SK-N-SH (cell line): ENCODE data around the gene RILP. TPM values are rescaled to one million over a fixed set of nuclear protein-coding genes. Genes with fewer than 3 reads are reported as not detected.

ENCODE experiments used
- CTCF ChIA-PET: fragments of 300-600, 350-600 bp; formaldehyde crosslinking; extraction: SDS; loops from one replicate; lab custom pipeline; 2021; lab: Yijun Ruan, JAX
- POLR2A ChIA-PET: fragments of 350-600 bp; sonication (Branson Sonifier 250); formaldehyde crosslinking; extraction: SDS; loops from one replicate; lab custom pipeline; 2020; ENCODE audit warnings: antibody characterized with exemption, inconsistent platforms; lab: Yijun Ruan, JAX
- DNase-seq: peaks from one replicate; pipeline ENCODE4 v3.0.0; 2012
- H2AFZ ChIP-seq: fragments of 200-600 bp; sonication (generic); 2 replicates; pipeline ENCODE4 v1.8.1; 2016; ENCODE audit warnings: antibody characterized with exemption, mild to moderate bottlenecking, low read depth
- H3F3A ChIP-seq: fragments of 200-600 bp; sonication (generic); replicated peaks from 2 replicates; pipeline ENCODE3; 2016; ENCODE audit warnings: antibody characterized with exemption, mild to moderate bottlenecking; ENCODE audit not compliant: insufficient read depth
- H3K27ac ChIP-seq, 2 experiments: fragments of 200-500 bp in 1 of 2; fragments of 200-600 bp in 1 of 2; sonication (Bioruptor generic) in 1 of 2; sonication (generic), shearing (Covaris generic) in 1 of 2; 2 replicates each; pipeline versions ENCODE4 v1.5.1 to v1.6.1; 2014 to 2016; ENCODE audit warnings: low read depth in 2 of 2, inconsistent platforms in 1 of 2, low read length in 1 of 2, mild to moderate bottlenecking in 1 of 2, mixed read lengths in 1 of 2
- H3K27me3 ChIP-seq: fragments of 200-600 bp; sonication (generic), shearing (Covaris generic); 2 replicates; pipeline ENCODE4 v1.6.1; 2016; ENCODE audit warnings: mixed run types; ENCODE audit not compliant: insufficient read depth
- H3K36me3 ChIP-seq, 2 experiments: fragments of 200-500 bp in 1 of 2; fragments of 200-600 bp in 1 of 2; sonication (Bioruptor generic) in 1 of 2; sonication (generic) in 1 of 2; replicated peaks in 1 of 2; 2 replicates each; pipeline versions ENCODE3 to v1.5.1; 2014 to 2016; ENCODE audit warnings: low read length in 1 of 2, mild to moderate bottlenecking in 1 of 2; ENCODE audit not compliant: insufficient read depth in 2 of 2, control insufficient read depth in 1 of 2
- H3K4me1 ChIP-seq, 2 experiments: fragments of 200-500 bp in 1 of 2; fragments of 200-600 bp in 1 of 2; sonication (Bioruptor generic) in 1 of 2; sonication (generic), shearing (Covaris generic) in 1 of 2; 2 replicates each; pipeline versions ENCODE4 v1.5.1 to v1.6.1; 2014 to 2016; ENCODE audit warnings: low read depth in 1 of 2, low read length in 1 of 2, mixed run types in 1 of 2; ENCODE audit not compliant: insufficient read depth in 2 of 2, control insufficient read depth in 1 of 2
- H3K4me2 ChIP-seq: fragments of 200-600 bp; sonication (generic), shearing (Covaris generic); 2 replicates; pipeline ENCODE4 v1.6.1; 2017; ENCODE audit warnings: mixed run types
- H3K4me3 ChIP-seq, 2 experiments: fragments of 200-500 bp in 1 of 2; fragments of 200-600 bp in 1 of 2; sonication (Bioruptor generic) in 1 of 2; sonication (generic), shearing (Covaris generic) in 1 of 2; 2 replicates each; pipeline versions ENCODE4 v1.5.1 to v1.8.1; 2014 to 2016; ENCODE audit warnings: low read depth in 2 of 2, inconsistent platforms in 1 of 2, low read length in 1 of 2, mild to moderate bottlenecking in 1 of 2, mixed read lengths in 1 of 2, moderate library complexity in 1 of 2
- H3K79me2 ChIP-seq: fragments of 200-600 bp; sonication (generic); 2 replicates; pipeline ENCODE4 v1.8.1; 2017; ENCODE audit warnings: mild to moderate bottlenecking; ENCODE audit not compliant: insufficient read depth
- H3K9ac ChIP-seq: fragments of 200-600 bp; sonication (generic); 2 replicates; pipeline ENCODE4 v1.6.1; 2017; ENCODE audit warnings: mixed run types
- H3K9me2 ChIP-seq: fragments of 200-600 bp; sonication (generic); 2 replicates; pipeline ENCODE4 v1.6.1; 2017; ENCODE audit warnings: mixed run types
- H3K9me3 ChIP-seq: fragments of 200-600 bp; sonication (generic); 2 replicates; pipeline ENCODE4 v1.6.1; 2017; ENCODE audit warnings: mixed run types, mild to moderate bottlenecking, moderate library complexity
- H4K20me1 ChIP-seq: fragments of 200-600 bp; sonication (generic); 2 replicates; pipeline ENCODE4 v1.6.1; 2017; ENCODE audit warnings: mild to moderate bottlenecking, mixed run types; ENCODE audit not compliant: insufficient read depth
- CHD2 ChIP-seq: fragments of 150-350 bp; IDR thresholded peaks from 2 replicates; pipeline ENCODE4 v1.6.1; 2018; ENCODE audit warnings: low read length; ENCODE audit not compliant: partially characterized antibody
- CTCF ChIP-seq: fragments of 200-600 bp; sonication (generic); IDR thresholded peaks from 2 replicates; pipeline ENCODE4 v1.6.1; 2017; ENCODE audit warnings: antibody characterized with exemption, mild to moderate bottlenecking, moderate library complexity
- EP300 ChIP-seq, 2 experiments: IDR thresholded peaks; 2 replicates each; pipeline versions ENCODE4 v1.4.0 to v1.6.1; 2012; ENCODE audit warnings: borderline replicate concordance in 1 of 2, low read depth in 1 of 2, low read length in 1 of 2
- GATA2 ChIP-seq: sonication (generic); formaldehyde crosslinking; IDR thresholded peaks from 2 replicates; pipeline ENCODE4 v1.5.0; 2020; ENCODE audit warnings: mild to moderate bottlenecking, missing genetic modification reagents
- IRF3 ChIP-seq: fragments of 150-350 bp; IDR thresholded peaks from 2 replicates; pipeline ENCODE4 v1.6.1; 2016; ENCODE audit warnings: mild to moderate bottlenecking, low read depth, low read length
- NRF1 ChIP-seq: IDR thresholded peaks from 2 replicates; pipeline ENCODE4 v1.6.1; 2012; ENCODE audit warnings: low read depth, mild to moderate bottlenecking, low read length
- PBX3 ChIP-seq: IDR thresholded peaks from 2 replicates; pipeline ENCODE4; 2012
- POLR2AphosphoS5 ChIP-seq: IDR thresholded peaks from 2 replicates; pipeline ENCODE4 v1.6.1; 2012; ENCODE audit warnings: low read depth, low read length
- RXRA ChIP-seq: IDR thresholded peaks from 2 replicates; pipeline ENCODE4 v1.4.0; 2012; ENCODE audit warnings: low read depth, mild to moderate bottlenecking, borderline replicate concordance
- SIN3A ChIP-seq: IDR thresholded peaks from 2 replicates; pipeline ENCODE4 v1.6.1; 2012; ENCODE audit warnings: low read depth, mild to moderate bottlenecking, low read length, moderate library complexity, borderline replicate concordance
- USF1 ChIP-seq: IDR thresholded peaks from 2 replicates; pipeline ENCODE4 v1.4.0; 2012; ENCODE audit warnings: low read depth, borderline replicate concordance
- WGBS: methylation state at CpG from one replicate; pipeline ENCODE4 v1.1.6; 2017; ENCODE audit warnings: low lambda C conversion rate; 5-methylcytosine and 5-hydroxymethylcytosine counted together
- polyA plus RNA-seq, 3 experiments: library from polyadenylated mRNA; depleted of rRNA; stranded (reverse); fragments of >200 nt; gene quantifications; 2 replicates each; pipeline ENCODE4 v1.2.3, GENCODE V29; 2012

RILP gene
- polyA plus RNA-seq, 1 of the 3 experiments (the other 2 are of a cell fraction), result 3.8 TPM

GRCh38 chr17:1604831-1605528 is 44.7 kb downstream of the RILP start:
- Histone ChIP-seq H3K36me3 (no peaks in the 10 kb centered on the region), H3K27ac (no peak overlapping the region), H3K27me3 (no peaks in the 10 kb centered on the region), H3F3A (no peaks in the 10 kb centered on the region), H4K20me1 (no peaks in the 10 kb centered on the region), H2AFZ (no peak overlapping the region), H3K4me3 (no peak overlapping the region), H3K4me1 (no peaks in the 10 kb centered on the region), H3K4me2 (no peak overlapping the region), H3K79me2 (no peaks in the 10 kb centered on the region), H3K9ac (no peak overlapping the region), H3K9me3 (no peaks in the 10 kb centered on the region), H3K9me2 (no peaks in the 10 kb centered on the region)
- POLR2A ChIA-PET, result no interaction called here
- WGBS, result 91% methylated on average over 26 of the region's 35 CpGs
- DNase-seq, result no peak
- CTCF ChIA-PET, result interaction anchor here (0.8 to 1.7 kb wide), 2 partner anchors 10 to 249 kb away, joined by 3 to 4 read pairs; no protein-coding TSS in a partner anchor
- no peak for TF ChIP-seq PBX3
- no peak for TF ChIP-seq SIN3A
- TF ChIP-seq EP300 (IDR thresholded peaks at IDR 0.05; ENCODE audit: borderline replicate concordance in 1 of 2, low read depth in 1 of 2, low read length in 1 of 2), result no peak
- TF ChIP-seq CHD2, result no peak
- TF ChIP-seq NRF1, result no peak
- no peak for TF ChIP-seq GATA2 (CRISPR knock-in tag)
- TF ChIP-seq IRF3, result no peak
- no peak for TF ChIP-seq USF1

GRCh38 chr17:1601571-1601970 is 48.1 kb downstream of the RILP start:
- H3F3A ChIP-seq, result no peaks in the 10 kb centered on the region
- TF ChIP-seq POLR2AphosphoS5, result no peak
- no peak for TF ChIP-seq GATA2 (CRISPR knock-in tag)
- TF ChIP-seq CTCF, result no peak
- no peak for TF ChIP-seq CHD2
- TF ChIP-seq RXRA, result no peak
- no peaks in the 10 kb centered on the region for H4K20me1 ChIP-seq
- no peak overlapping the region for H3K9ac ChIP-seq
- H3K79me2 ChIP-seq, result no peaks in the 10 kb centered on the region
- H3K27ac ChIP-seq, result no peak overlapping the region
- no peaks in the 10 kb centered on the region for H3K36me3 ChIP-seq
- H3K4me3 ChIP-seq, result no peak overlapping the region
- ChIA-PET CTCF (no interaction called here), POLR2A (no interaction called here)
- 87% methylated on average over 3 of the region's 14 CpGs for WGBS
- DNase-seq, result no peak
- H3K27me3 ChIP-seq, result no peaks in the 10 kb centered on the region
- no peak overlapping the region for H2AFZ ChIP-seq
- H3K9me2 ChIP-seq, result no peaks in the 10 kb centered on the region
- no peak overlapping the region for H3K4me2 ChIP-seq
- no peaks in the 10 kb centered on the region for H3K9me3 ChIP-seq
- no peaks in the 10 kb centered on the region for H3K4me1 ChIP-seq
